Embryonic facial prominence (tissue), 1 donor: Measurements from ENCODE around the gene GPD1L.
"Not testable (repeated sequence)": the region's sequence is repeated elsewhere in the genome, so short reads cannot be mapped to it uniquely, and the experiment has no call there.

Experiments
- DNase-seq: peaks from one replicate; pipeline ENCODE4 v3.0.0-alpha.2; 2016; ENCODE audit errors: extremely low spot score

GPD1L gene

GRCh38 chr3:32105291-32106131 lies 909 bp upstream of the GPD1L start:
- DNase-seq: no peak

- DNase-seq: no peak
These were observed 526 bp downstream of the GPD1L start for GRCh38 chr3:32106929-32107362.

DNA sequence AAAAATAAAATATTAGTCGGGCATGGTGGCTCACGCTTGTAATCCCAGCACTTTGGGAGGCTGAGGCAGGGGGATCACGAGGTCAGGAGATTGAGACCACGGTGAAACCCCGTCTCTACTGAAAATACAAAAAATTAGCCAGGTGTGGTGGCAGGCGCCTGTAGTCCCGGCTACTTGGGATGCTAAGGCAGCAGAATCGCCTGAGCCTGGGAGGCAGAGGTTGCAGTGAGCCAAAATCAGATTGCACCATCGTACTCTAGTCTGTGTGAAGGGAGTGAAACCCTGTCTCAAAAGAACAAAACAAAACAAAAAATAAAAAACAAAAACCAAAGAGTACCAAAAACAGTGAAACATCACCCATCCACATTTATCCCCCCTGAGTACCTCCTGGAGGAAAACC lies 1.8 kb downstream of the GPD1L start:
- not testable (repeated sequence) for DNase-seq

DNA sequence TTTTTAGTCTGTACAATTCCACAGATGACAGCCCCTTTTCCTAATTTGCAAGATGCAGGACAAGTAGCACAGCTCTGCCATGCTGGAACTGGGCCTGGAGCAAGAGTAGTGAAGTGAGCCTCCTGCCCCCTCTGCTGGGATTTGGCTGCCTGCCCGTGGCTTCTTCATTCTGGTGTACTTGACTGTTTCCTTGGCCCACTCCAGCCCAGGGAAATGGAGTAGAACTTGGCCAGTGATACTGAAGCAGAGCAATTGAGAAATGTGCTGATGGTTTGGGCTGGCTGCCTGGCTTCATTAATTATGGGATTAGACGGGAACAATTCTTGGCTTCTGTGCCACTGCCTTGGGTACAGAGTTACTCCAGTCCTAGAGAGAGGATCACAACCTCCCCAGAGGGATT lies 2.8 kb downstream of the GPD1L start:
- DNase-seq: no peak

- DNase-seq: no peak
These were observed 3.9 kb downstream of the GPD1L start for GRCh38 chr3:32110233-32110760.

DNA sequence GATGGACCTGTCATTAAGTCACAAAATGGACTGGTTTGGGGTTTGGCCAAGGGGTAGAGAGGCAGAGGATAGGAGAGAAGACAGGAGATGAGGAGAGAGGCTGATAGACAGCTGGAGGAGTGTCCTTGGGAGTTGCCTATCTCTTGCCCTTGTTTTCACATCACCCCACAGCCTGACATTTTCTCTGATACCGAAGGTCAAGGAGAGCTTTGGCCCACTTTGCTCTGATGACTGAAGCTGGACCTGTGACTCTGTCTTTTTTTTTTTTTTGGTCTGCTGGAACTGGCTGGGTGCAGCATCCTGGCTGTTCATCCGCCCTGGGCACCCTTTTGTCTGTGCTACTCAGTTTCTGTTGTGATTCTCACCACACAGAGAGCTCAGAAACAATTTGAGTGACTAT lies 5.1 kb downstream of the GPD1L start:
- no peak for DNase-seq

- no peak for DNase-seq
These were observed 7.1 kb downstream of the GPD1L start for GRCh38 chr3:32113566-32113965.

DNA sequence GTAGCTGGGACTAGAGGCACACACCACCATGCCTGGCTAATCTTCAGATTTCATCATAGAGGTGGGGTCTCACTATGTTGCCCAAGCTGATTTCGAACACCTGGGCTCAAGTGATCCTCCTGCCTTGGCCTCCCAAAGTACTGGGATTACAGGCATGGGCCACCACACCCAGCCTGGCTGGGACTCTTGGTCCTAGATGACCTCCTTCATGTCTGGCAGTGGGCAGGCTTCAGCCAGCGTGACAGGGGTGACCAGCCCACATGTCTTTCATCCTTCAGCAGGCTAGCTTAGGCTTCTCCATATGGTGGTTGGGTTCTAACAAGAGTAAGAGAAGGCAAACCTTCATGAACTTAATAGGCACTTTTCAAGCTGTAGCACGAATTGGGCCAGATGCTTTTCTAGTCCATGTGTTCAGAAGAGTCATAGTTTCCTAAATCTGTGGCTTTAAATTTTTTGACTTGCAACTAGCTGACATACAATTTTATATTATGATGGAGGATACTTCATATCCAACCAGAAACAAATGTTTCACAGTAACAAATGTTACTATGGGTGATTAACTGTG lies 7.6 kb downstream of the GPD1L start:
- DNase-seq: no peak

DNA sequence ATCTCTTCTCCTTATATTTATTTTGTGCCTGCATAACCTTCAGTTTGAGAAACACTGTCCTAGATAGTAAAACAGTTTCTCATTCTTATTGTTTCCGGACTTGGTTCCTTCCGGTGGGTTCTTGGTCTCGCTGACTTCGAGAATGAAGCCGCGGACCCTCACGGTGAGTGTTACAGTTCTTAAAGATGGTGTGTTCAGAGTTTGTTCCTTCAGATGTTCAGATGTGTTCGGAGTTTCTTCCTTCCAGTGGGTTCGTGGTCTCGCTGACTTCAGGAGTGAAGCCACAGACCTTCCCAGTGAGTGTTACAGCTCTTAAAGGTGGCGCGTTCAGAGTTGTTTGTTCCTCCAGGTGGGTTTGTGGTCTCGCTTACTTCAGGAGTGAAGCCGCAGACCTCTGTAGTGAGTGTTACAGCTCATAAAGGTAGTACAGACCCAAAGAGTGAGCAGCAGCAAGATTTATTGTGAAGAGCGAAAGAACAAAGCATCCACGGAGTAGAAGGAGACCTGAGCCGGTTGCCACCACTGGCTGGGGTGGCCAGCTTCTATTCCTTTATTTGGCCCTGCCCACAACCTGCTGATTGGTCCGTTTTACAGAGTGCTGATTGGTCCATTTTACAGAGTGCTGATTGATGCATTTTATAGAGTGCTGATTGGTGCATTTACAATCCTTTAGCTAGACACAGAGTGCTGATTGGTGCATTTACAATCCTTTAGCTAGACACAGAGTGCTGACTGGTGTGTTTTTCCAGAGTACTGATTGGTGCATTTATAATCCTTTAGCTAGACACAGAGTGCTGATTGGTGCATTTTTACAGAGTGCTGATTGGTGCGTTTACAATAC lies 8.3 kb downstream of the GPD1L start:
- not testable (repeated sequence) for DNase-seq

- no peak for DNase-seq
These were observed 10.9 kb downstream of the GPD1L start for GRCh38 chr3:32117320-32117719.

DNA sequence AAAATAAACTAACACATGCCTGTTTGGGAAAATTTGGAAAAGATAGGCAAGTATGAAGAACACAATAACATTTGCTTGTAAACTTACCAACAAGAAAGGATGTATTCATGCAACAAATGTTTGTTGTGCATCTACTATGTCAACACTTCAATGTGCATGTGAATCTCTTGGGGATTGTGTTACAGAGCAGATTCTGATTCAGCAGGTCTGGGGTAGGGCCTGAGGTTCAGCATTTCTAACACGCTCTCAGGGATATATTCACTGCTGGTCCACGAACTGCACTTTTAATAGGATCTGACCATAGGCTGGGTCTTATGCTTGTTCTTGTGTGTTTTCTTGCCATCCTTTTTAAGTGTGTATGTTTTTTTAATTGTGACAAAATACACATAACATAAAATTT lies 11.8 kb downstream of the GPD1L start:
- DNase-seq: no peak

- no peak for DNase-seq
These were observed 14.1 kb downstream of the GPD1L start for GRCh38 chr3:32120471-32120870.

- no peak for DNase-seq
These were observed 14.7 kb downstream of the GPD1L start for GRCh38 chr3:32121137-32121536.

DNA sequence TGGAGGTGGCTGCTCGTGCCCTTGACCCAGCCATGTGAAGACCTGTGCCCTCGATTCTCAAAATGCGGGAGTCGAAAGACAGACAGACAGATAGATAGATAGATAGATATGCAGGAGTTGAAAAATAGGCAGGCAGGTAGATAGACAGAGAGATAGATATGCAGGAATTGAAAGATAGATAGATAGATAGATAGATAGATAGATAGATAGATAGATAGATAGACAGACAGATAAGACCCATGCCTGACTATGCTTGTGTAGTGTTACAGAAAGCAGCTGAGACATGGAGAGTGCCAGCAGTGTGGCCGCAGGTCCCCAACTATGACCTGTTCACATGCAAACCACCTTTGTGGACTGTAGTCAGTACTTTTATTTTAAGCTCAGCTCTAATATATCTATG lies 17.2 kb downstream of the GPD1L start:
- DNase-seq: no peak

DNA sequence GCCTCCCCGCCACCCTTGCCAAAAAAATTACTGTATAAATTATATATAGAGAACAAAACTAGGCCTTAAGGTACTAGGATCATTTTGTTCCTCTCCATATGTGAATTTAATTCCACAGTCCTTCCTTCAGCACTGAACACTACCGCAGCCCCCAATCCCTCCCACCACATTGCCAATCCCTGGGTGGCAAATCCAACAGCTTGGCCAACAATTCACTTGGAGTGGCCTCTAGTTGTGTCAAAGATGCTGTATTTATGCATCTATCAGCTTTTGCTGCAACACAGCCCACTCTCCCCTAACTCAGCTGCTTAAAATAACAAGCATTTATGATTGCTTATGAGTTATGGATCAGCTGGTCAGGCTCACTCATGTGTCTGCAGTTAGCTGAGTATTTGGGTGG lies 18.6 kb downstream of the GPD1L start:
- no peak for DNase-seq

DNA sequence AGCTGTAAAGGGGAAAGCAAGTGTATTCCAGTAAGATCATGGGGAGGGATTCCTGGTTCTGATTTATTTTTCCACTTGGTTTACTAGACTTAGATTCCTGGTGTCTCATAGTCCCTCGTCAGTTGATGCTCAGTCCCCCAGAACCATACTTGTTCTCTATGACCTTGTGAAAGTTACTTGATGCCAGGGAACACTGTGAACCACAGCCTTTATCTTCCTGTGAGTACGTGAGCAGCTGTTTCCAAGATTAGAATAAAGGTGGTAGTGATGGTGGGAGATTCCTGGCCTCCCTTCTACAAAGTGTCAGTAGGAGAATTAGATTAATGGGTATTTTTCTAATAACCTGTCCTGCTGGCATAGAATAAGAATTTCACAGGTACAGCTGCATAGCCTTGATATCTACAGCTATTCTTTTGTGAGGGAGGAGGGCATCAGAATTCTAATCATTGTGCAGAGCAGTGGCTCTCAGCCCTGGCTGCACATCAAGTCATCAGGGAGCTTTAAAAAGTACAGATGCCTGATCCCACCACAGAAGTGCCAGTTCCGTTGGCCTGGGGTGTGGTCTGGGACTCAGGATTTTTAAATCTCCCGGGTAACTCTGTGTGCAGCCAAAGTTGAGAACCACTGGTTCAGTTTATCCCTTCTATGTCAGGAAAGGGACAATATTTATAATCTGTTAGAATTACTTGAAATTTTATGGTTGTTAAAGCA lies 20.0 kb downstream of the GPD1L start:
- no peak for DNase-seq

DNA sequence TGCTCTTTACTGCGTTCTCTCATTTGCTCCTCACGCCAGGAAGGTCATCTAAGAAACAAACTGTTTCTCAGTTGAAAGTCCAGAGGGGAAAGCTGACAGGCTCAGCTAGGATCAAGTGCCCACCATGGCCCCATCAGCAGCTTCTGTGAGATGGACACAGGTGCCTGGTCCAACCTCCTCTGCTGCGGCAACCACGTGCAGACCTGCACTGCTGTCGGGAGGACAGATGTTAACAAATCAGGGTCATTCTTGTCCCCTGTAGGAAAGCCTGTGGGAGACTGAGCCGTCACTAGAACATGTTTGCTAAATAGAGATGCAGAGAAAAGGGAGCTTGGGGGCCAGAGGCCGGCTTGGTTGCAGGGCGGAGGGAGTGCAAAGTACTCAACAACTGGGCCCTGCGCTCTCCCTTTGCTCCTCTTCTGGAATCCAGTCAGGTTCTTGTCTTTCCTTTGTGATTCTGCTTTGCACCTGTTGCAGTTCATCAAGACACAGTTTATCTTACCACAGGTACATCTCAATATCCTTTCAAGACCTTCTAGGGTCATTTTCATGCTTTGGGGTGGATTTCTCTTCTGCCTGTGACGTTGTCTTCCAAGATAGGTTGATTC lies 20.9 kb downstream of the GPD1L start:
- DNase-seq: no peak

GRCh38 chr3:32128936-32129335 lies 22.5 kb downstream of the GPD1L start:
- no peak for DNase-seq

- no peak for DNase-seq
These were observed 23.4 kb downstream of the GPD1L start for GRCh38 chr3:32129832-32130231.

DNA sequence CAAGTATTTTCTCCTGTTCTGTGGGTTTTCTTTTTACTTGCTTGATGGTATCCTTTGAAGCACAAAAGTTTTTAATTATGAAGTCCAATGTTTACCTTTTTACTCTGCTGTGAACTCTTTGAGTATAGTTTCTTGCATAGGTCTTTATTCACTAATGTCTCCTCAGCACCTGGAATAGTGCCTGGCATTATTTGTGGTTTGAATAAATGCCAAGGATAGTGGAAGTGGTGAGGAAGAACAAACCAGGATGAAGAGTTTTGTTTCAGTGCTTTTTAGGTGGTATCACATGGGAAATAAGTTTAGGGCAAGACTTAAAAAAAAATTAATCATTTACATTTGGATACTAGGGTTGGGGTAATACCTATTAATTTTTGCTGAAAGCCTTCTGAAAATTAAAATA lies 25.7 kb downstream of the GPD1L start:
- DNase-seq: no peak

DNA sequence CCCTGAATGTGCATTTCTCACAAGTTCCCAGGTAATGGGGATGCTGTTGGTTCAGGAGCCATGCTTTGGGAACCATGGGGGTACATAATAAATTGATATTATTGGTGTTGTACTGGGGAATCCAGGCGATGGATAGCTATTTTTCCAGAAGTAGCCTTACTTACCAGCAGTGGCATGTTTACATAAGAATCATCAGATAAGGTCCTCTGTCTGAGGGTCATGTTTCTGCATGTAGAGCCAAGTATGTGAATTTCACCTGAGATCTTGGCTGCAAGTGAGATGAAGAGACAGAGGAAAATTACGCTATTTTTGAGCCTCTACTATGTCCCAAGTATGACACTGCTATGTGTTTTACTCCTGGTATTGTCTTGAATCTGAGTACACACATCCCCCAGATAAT lies 26.3 kb downstream of the GPD1L start:
- DNase-seq: no peak
